Activated CD4-positive, alpha-beta T cell treated with anti-CD3 and anti-CD28 coated beads for 1 hour (primary cell): Measurements from ENCODE around the gene MMD2.

Source experiments
- DNase-seq: peaks from one replicate; pipeline ENCODE4 v3.0.0-alpha.2; 2020

The MMD2 gene

GRCh38 chr7:4957847-4958476 lies 1.0 kb downstream of the MMD2 start:
- DNase-seq: no peak

GRCh38 chr7:4951903-4952636 lies 6.9 kb downstream of the MMD2 start:
- DNase-seq: no peak

- DNase-seq: no peak
Measured at GRCh38 chr7:4951304-4951703, 7.7 kb downstream of the MMD2 start.

DNA sequence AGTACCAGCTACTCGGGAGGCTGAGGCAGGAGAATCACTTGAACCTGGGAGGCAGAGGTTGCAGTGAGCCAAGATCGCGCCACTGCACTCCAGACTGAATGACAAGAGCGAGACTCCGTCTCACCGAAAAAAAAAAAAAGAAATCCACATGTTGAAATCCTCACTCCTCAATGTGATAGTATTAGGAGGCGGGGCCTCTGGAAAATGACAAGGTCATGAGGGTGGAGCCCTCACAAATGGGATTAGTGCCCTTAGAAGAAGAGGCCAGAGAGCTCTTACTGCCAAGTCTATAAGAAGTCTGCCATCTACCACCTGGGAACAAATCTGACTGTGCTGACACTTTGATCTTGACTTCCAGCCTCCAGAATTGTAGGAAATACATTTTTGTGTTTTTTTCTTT lies 10.6 kb downstream of the MMD2 start:
- DNase-seq: no peak

DNA sequence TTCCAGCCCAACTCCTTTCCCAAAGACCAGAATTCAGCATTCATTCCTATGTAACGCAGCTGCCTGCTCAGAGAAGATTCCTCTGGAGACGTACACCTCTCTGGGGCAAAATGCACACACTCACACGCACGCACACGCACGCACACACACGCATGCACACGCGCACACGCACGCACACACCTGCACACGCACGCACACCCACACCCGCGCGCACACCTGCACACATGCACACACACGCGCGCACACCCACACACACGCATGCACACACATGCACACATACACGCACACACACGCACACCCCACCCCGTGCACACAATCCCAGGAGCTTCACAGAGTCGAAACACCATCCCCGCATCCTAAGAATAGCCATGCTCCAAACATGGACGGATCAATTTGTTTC lies 13.0 kb downstream of the MMD2 start:
- DNase-seq: no peak

DNA sequence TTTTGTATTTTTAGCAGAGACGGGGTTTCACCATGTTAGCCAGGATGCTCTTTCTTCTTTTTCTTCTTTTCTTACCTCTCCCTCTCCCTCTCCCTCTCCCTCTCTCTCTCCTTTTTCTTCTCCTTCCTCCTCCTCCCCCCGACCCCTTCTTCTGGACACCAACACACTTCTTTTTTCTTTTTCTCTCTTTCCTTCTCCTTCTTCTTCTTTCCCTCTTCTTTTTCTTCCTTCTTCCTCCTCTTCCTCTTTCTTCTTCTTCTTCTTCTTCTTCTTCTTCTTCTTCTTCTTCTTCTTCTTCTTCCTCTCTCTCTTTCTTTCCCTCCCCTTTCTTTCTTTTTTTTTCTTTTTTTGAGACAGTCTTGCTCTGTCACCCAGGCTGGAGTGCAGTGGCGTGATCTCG lies 14.0 kb downstream of the MMD2 start:
- no peak for DNase-seq

GRCh38 chr7:4943297-4943696 lies 15.7 kb downstream of the MMD2 start:
- DNase-seq: no peak

GRCh38 chr7:4939971-4940728 lies 18.8 kb downstream of the MMD2 start:
- no peak for DNase-seq

DNA sequence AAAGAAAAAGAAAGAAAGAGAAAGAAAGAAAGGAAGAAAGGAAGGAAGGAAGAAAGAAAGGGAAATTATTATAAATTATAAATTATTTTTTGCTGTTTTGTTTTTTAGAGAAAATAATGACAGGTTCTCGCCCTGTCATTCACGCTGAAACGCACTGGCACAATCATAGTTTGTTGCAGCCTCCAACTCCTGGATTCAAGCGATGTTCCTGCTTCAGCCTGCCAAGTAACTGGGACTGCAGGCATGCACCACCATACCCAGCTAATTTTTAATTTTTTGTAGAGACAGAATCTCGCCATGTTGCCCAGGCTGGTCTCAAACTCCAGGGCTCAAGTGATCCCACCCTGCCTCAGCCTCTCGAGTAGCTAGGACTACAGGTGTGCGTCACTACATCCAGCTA lies 21.6 kb downstream of the MMD2 start:
- no peak for DNase-seq

DNA sequence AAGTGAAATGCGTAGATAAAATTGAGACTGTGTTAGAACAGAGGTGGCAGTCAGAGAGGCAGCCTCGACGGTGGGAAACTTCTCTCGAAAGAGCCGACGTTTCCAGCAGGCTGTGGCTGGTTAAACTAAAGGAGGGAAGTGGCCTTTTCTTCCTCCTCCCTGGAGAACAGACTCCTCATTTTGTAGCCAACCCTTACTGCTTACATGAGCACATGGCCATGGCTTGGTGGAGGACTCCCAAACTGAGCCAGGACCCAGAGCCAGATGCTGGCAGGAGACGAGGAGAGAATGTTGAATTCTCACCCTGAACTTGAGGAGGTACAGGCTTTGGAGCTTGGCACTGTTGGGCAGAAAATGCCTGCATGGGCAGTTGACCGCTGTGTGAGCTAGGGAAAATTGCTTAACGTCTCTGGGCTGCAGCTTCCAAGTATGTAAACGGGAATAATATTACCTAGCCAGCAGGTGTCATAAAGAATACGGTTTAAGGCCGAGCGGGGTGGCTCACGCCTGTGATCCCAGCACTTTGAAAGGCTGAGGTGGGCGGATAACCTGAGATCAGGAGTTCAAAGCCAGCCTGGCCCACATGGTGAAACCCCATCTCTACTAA lies 24.5 kb downstream of the MMD2 start:
- DNase-seq: no peak

DNA sequence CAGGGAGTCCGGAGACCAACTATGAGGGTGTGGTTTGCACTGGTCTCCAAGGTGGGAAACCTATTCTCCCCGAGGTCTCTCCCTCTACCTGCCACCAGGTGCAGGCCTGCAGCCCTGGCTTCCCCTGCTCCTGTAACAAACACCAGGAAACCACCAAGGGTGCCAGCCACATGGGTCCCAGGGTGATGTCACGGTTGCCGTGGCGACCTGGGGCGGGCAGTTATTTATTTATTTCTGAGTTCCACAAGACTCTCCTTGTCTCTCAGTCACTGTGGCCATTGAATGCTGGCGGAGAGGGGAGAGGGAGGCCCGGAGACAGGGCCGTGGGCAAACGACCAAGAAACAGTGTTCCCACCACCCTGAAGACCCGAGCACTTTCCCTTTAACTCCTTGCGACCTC lies 27.0 kb downstream of the MMD2 start:
- DNase-seq: no peak

DNA sequence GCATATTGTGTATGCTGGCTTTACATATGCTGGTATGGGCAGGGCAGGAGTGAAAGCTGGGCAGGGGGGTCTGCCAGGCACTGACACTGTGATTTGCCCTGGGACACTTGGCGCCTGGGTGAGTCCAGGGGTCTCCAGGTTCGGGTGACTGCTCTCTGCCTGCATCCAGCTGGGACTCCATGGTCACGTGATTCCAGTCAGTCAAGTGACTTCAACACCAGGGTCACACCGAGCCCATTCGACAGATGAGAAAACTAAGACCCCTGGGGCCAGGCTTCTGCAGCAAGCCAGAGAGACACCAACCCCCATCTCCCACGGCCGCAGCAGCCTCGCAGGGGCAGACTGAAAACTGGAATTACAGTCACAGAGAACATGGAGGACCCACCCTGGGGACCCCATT lies 30.0 kb downstream of the MMD2 start:
- DNase-seq: no peak

- DNase-seq: no peak
Measured at GRCh38 chr7:4928445-4928844, 30.5 kb downstream of the MMD2 start.

DNA sequence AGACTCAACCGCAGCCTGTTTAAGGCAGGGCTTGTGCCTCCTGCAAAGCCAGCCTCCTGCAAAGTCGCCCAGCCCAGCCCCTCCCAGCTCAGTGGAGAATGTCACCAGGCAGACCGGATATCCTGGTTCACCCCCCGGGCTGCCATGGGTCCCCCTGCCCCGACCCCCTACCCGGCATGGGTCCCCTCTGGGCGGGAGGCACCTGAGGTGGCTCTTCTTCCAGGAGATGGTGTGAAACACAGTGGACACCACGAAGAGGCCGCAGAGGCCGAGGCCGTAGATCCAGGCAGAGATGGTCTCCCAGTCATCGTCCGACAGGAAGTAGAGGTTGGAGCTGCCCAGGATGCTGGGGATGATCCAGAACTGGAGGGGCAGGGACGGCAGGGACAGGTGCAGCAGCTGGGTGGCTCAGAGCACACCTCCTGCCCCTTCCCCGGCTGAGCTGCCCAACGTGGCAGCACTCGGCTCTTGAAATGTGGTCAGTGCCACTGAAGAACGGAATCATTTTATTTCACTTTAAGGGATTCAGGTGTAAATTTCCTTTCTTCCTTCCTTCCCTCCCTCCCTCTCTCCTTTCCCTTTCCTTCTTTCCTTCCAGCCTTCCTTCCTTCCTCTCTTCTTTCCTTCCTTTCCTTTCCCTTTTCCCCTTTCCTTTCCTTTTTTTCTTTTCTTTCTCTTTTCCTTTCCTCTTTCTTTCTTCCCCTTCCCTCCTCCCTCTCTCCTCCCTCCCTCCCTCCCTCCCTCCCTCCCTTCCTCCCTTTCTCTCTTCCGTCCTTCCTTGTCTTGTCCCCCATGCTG lies 38.8 kb downstream of the MMD2 start:
- DNase-seq: no peak

DNA sequence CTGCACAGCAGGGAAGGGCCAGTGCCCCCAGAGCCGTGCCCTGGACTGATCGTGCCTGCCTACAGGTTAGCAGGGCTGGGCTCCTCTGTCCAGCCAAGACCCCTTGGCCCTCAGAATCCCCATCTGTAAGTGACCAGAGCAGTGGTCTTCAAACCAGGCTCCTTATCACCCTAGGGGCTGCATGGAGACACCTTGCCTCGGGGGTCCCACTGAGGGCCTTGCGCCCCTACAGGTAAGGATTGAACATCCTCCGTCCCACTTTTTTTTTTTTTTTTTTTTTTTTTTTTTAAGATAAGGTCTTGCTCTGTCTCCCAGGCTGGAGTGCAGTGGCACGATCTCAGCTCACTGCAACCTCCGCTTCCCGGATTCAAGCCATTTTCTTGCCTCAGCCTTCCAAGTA lies 42.9 kb downstream of the MMD2 start:
- no peak for DNase-seq

GRCh38 chr7:4911111-4911828 lies 47.7 kb downstream of the MMD2 start:
- no peak for DNase-seq

DNA sequence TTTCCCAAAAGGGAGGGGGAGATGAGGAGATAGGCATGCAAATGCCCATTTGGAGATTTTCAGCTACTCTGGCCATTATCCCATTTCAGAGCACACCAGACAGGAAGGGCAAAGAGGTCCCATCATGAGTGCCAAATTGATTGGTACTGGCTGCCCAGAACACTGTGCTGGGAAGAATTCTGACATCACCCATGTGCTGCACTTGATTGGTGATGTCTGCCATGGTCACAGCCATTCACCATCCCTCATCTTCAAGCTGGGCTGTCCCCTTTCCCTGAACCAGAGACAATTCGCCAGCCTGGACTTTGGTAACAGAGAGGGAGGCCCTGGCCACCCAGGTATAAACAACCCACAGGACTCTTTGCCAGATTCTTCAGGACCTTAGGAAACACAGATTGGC lies 52.3 kb downstream of the MMD2 start:
- no peak for DNase-seq

DNA sequence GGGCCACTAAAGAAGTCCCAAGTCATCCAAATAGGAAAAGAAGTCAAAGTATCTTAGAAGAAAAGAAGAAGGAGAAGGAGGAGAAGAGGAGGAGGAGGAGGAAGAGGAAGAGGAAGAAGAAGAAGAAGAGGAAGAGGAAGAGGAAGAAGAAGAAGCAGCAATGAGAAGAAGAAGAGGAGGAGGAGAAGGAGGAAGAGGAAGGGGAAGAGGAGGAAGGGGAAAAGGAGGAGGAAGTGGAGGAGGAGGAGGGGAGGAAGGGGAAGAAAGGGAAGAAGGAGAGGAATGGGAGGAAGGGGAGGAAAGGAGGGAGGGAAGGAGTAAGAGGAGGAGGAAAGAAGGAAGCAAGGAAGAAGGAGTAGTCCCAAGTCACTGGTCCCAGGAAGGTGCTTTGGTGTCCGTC lies 53.8 kb downstream of the MMD2 start:
- DNase-seq: no peak

DNA sequence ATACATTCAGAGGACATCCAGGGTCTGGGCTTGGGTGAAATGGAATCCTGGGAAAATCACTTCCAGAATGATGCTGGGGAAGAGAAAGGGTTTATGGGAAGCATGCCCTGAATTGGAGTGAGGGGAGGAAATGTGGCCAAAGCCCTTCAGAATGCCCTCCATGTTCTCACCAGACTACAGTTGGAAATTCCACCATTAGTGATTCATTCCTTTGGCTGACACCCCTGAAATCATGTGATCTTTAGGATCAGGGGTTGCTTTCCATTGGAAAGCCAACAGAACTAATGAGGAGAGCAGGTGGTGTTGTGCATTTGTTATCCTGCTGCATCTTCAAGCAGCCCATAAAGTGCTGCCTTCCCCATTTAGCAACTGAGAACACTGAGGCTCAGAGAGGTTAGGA lies 54.6 kb downstream of the MMD2 start:
- DNase-seq: no peak

DNA sequence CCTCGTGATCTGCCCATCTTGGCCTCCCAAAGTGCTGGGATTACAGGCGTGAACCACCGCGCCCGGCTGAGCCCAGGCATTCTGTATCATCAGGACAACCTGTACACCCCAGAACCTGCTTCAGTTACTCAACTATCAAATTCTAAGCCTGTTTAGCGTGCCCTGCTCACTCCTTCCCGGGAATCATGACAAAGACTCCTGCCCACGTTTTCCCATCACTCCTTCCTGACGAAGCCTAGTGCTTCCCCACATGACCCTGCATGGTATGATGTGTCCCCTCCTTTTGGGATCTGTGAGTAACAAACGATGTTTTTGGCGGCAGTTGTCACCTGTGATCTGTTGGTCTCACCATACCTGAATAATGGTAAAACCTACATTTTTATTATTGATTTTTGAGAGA lies 63.2 kb downstream of the MMD2 start:
- DNase-seq: no peak

DNA sequence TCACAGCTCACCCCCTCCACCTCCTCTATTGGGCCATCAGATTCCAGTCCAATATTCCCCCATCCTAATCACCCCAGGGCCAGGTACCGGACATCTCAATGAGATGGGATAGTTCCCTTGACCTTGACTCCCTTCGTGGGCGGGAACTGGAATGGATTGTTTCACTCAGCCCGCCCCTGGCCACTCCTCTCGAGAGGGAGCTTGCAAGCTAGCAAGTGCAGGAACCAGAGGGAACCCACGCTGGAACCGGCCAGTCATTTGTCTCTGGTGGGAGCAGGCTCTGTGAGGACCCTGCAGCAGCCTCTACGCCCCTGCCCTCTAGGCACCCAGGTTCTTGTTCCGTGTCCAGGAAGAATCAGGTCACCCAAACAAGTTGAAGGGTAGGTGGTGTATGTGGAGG lies 64.5 kb downstream of the MMD2 start:
- DNase-seq: no peak

GRCh38 chr7:4893929-4894475 lies 65.0 kb downstream of the MMD2 start:
- no peak for DNase-seq
